Stimulated activated CD8-positive, alpha-beta memory T cell treated with anti-CD3 and anti-CD28 coated beads, Interleukin-15, amount 100 ng/mL, for 4 hours (primary cell): ENCODE results near the gene ARHGEF7.
"Not testable (repeated sequence)": the region's sequence is repeated elsewhere in the genome, so short reads cannot be mapped to it uniquely, and the experiment has no call there.

ENCODE experiments used
- DNase-seq, 2 donors: peaks; one replicate each; pipeline ENCODE4 v3.0.0-alpha.2; 2020; ENCODE audit warnings: low read depth in 2 of 2

Gene ARHGEF7

GRCh38 chr13:111115061-111115964, at the start of gene ARHGEF7:
Gene ARHGEF7 (plus strand): TSS chr13:111115310. CDS start chr13:111115527, 217 bp downstream.
- DNase-seq = no peak

- DNase-seq = no peak
Observed at GRCh38 chr13:111065698-111066097, 49.4 kb upstream of the ARHGEF7 start.

GRCh38 chr13:111066544-111066943, 48.6 kb upstream of the ARHGEF7 start:
- no peak for DNase-seq

GRCh38 chr13:111068009-111068350, 47.1 kb upstream of the ARHGEF7 start:
- DNase-seq = no peak

- not testable (repeated sequence) for DNase-seq
Observed at GRCh38 chr13:111071120-111071519, 44.0 kb upstream of the ARHGEF7 start.

GRCh38 chr13:111071526-111071925, 43.6 kb upstream of the ARHGEF7 start:
- DNase-seq = not testable (repeated sequence)

- no peak for DNase-seq
Observed at GRCh38 chr13:111074826-111075225, 40.3 kb upstream of the ARHGEF7 start.

GRCh38 chr13:111076155-111077013, 38.7 kb upstream of the ARHGEF7 start:
- DNase-seq = no peak

GRCh38 chr13:111079375-111079774, 35.7 kb upstream of the ARHGEF7 start:
- DNase-seq = no peak

- no peak for DNase-seq
Observed at GRCh38 chr13:111080642-111081041, 34.5 kb upstream of the ARHGEF7 start.

- no peak for DNase-seq
Observed at GRCh38 chr13:111082240-111082639, 32.9 kb upstream of the ARHGEF7 start.

GRCh38 chr13:111082769-111083168, 32.3 kb upstream of the ARHGEF7 start:
- DNase-seq = not testable (repeated sequence)

GRCh38 chr13:111083693-111084092, 31.4 kb upstream of the ARHGEF7 start:
- DNase-seq = not testable (repeated sequence)

- DNase-seq = no peak
Observed at GRCh38 chr13:111090169-111090568, 24.9 kb upstream of the ARHGEF7 start.

- no peak for DNase-seq
Observed at GRCh38 chr13:111092685-111093084, 22.4 kb upstream of the ARHGEF7 start.

- no peak for DNase-seq
Observed at GRCh38 chr13:111093136-111093535, 22.0 kb upstream of the ARHGEF7 start.

- no peak for DNase-seq
Observed at GRCh38 chr13:111093634-111094033, 21.5 kb upstream of the ARHGEF7 start.

GRCh38 chr13:111095031-111095840, 19.9 kb upstream of the ARHGEF7 start:
- no peak for DNase-seq

- DNase-seq = no peak
Observed at GRCh38 chr13:111095911-111096501, 19.1 kb upstream of the ARHGEF7 start.

- no peak for DNase-seq
Observed at GRCh38 chr13:111099290-111099689, 15.8 kb upstream of the ARHGEF7 start.

- DNase-seq = no peak
Observed at GRCh38 chr13:111110054-111110453, 5.1 kb upstream of the ARHGEF7 start.
